Stimulated activated CD4-positive, alpha-beta T cell treated with anti-CD3 and anti-CD28 coated beads, Interleukin-1b, Interleukin-23, amount 100 ng/mL, for 24 hours (primary cell): ENCODE measurements around the gene CCDC33.
"Not testable (repeated sequence)": the region's sequence is repeated elsewhere in the genome, so short reads cannot be mapped to it uniquely, and the experiment has no call there.

Experiments
- DNase-seq, 4 experiments: peaks; one replicate each; pipeline ENCODE4 v3.0.0-alpha.2; 2020; ENCODE audit warnings: low read depth in 4 of 4, low spot score in 1 of 4

Gene CCDC33

GRCh38 chr15:74356050-74356449 lies 119.9 kb downstream of the CCDC33 start:
- not testable (repeated sequence) for DNase-seq

DNA sequence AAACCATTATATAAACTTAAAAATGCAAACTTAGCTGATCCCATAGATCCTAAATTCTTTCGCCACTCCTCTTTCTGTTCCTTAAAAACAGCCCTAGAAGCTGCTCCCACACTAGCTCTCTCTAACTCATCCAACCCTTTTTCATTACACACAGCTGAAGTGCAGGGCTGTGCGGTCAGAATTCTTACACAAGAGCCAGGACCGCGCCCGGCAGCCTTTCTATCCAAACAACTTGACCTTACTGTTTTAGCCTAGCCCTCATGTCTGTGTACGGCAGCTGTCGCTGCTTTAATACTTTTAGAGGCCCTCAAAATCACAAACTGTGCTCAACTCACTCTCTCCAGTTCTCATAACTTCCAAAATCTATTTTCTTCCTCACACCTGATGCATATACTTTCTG lies 121.4 kb downstream of the CCDC33 start:
- DNase-seq: not testable (repeated sequence)

GRCh38 chr15:74359376-74359775 lies 123.2 kb downstream of the CCDC33 start:
- DNase-seq: not testable (repeated sequence)

DNA sequence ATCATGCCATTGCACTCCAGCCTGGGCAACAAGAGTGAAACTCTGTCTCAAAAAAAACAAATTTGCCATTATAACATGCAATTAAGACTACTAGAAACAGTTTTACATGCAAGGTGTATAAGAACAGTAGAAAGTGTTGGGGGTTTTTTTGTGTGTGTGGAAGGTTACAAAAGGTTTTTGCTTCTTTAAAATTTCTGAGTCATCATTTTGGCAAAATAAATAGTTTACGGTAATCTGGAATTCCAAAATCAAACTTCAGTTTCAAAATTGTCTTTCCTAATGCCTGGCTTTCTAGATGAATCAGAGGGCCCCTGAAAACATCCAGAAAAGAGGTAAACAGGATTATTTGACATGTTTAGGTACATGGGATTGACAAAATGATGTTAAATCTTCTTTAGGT lies 124.7 kb downstream of the CCDC33 start:
- DNase-seq: not testable (repeated sequence)

- no peak for DNase-seq
Observed at GRCh38 chr15:74362482-74362881, 126.4 kb downstream of the CCDC33 start.

DNA sequence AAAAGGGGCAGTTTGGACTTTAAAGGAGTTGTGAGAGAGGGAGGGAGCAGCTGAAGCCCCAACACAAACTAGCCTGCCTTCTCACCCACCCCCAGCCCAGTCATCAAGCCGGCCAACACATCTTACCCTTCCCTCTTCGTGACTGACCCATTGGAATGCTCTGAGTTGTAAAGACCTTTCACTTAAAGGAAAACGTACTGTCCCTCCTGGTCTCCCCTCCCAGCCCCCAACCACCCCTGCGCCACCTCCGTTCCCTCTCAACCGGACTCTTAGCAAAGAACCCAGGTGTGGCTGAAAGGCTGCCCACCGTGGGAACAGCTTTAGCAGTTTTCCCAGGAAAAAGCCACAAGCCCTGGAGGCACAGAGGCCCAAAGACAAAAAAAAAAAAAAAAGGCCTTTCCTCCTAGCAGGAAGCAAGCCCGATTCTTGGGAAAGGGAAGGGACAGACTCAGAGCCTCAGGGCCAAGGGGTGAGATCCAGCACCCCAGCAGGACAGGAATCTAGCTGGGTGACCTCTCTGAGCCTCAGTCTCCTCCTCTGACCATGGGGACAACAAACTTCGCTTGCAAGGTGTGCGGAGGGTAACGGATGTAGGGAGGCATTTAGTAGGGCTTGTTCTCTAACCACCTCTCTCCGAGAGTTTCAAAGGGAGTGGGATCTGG lies 128.9 kb downstream of the CCDC33 start:
- DNase-seq: no peak

DNA sequence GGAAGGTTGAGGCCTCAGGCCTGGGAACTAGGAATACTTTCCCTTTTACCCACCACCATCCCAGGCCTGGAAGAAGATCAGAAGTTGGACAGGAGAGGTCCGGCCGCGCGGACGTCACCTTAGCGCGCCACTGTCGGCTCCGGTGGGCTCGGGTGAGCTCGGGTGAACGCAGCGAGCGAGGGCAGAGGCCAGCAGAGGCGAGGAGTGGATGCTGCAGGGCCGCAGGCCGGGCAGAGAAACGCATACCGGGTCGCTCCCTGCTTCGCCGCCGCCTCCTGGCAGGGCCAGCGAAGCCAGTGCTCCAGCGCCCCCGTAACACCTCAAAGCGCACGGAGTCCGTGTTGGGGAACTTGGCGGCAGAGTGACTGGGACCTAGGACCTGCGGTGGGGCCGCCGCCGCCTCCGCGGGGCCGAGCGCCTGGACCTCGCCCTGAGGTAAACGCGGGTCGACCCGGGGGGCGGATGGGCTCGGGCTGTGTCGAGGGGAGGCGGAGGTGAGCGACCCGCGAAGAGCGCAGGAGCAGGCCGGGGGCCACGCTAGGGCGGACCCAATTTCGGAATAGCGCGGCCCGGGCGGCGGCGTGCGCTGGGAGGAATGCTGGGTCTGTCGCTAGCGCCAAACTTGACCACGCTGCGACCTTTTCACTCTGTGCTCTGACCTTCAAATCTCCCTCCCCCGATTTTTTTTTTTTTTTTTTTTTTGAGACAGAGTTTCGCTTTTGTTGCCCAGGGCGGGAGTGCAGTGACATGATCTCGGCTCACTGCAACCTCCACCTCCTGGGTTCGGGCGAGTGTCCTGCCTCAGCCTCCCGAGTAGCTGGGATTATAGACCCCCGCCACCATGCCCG lies 129.7 kb downstream of the CCDC33 start:
- DNase-seq: no peak

DNA sequence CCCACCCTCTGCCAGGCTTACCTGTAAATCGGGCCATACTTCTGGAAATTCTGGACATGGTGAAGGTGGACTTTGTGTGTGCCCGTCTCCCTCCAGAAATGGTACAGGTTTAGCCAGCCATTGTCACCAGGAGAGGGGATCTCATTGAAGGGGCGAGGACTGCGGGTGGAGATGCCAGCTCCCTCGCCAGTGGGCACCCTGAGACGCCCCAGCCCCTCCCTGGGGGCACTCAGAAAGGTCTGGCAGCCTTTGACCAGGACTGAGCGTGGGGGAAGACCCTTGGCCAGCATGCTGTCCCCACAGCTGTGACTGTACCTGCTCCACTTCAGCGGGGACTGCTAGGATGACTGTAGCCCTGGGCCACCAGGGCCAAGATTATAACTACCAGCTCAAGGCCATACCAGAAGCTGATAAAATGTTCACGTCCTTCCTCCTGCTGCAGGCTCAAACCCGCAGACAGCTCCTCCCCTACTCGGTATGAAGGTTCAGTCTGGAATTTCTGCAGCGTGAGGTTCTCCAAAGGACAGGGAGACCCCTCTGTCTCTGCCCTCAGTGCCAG lies 131.2 kb downstream of the CCDC33 start, which contains the start of gene CYP11A1:
TSS of gene CYP11A1 (minus strand) at position 351 of the 559 bp plus-strand sequence. CDS start at position 290, 61 bp downstream.
- DNase-seq: no peak

- no peak for DNase-seq
Observed at GRCh38 chr15:74368121-74368520, 132.0 kb downstream of the CCDC33 start.

GRCh38 chr15:74369084-74369745 lies 133.1 kb downstream of the CCDC33 start:
- no peak for DNase-seq

- no peak for DNase-seq
Observed at GRCh38 chr15:74369756-74370155, 133.6 kb downstream of the CCDC33 start.

- no peak for DNase-seq
Observed at GRCh38 chr15:74370471-74370870, 134.3 kb downstream of the CCDC33 start.

GRCh38 chr15:74373056-74373650 lies 137.0 kb downstream of the CCDC33 start:
- no peak for DNase-seq

- DNase-seq: peak; percentile 86 to 97 (median 90)
Observed at GRCh38 chr15:74373731-74374647, 137.9 kb downstream of the CCDC33 start.

DNA sequence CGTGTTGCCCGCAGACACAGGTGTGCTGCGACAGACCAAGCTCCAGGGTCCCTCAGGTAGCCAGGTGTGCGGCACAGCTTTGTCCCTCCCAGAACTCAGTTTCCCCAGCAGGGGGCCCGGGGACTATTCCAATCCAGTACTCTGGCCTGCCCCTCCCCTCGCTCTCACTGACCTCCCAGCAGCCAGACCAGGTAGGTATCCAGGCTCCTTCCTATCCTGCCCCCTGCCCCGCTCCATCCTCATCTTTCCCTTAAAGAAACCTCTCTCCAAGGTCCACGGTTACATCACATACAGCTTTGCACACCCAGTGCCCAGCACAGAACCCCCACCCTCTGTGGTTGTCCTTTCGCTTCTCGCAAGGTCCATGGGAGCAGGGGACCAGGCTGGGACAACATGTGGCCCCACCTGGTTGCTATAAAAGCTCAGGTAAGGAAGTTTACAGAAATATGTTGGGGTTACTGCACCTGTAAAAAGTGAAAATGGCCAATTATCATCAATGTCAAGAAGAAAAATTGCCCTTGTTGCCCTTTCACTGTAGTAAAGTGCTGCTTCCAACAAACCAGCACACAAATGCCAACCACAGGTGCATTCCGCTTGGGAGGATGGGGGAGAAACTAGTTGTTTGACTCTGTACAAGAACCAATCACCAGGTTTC lies 138.6 kb downstream of the CCDC33 start:
- no peak for DNase-seq

GRCh38 chr15:74375303-74375693 lies 139.2 kb downstream of the CCDC33 start:
- peak; percentile 76 to 83 (median 78) for DNase-seq

DNA sequence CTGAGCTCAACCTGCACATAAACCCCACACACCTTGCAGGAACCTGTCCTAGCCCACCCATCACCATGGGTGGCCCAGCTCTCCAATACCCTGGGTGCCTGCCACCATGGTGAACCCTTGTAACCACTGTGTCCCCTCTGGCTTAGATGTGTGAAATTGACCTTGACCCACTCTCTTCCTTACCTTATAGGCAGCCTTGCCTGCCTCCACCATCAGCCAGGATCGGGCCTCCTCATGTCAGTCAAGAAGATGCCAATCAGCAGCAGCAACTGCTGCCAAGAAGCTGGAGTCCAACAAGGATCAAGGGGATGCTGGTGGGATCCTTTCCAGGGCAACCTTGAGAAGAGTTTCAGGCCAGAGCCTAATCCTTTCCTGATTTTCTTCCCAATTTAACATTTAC lies 140.1 kb downstream of the CCDC33 start:
- DNase-seq: no peak

DNA sequence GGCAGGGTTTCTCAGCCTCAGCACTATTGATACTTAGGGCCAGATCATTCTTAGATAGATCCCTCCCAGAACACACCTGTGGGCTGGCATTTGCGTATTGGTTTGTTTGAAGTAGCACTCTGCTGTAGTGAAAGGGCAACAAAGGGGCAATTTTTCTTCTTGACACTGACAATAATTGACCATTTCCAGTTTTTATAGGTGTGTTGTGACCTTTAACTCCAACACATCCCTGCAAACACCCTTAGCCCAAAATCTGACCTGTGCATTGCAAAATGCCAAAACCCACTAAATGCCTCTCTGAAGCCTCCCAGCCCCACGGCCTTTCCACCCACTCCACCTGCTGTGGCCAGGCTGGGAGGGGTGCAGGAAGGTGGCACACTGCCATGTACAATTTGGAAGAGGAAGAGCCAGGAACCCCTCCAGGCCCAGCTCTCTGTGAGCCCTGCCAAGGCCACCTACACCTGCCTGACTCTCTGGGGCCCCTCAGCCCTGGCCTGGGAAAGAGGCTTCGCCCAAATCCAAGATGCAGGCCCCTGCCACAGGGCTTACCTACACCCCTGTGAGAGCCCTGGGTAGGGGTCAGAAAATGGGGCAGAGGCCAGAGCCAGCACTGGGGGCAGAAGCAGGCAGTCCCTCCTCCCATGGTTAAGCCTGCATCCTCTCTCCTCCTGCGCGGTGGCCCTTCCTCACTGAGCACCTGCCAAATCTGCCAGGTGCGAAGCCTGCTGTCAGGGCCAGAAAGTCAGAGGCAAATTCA lies 140.9 kb downstream of the CCDC33 start:
- DNase-seq: no peak
